Neural cell (in vitro differentiated cells): ENCODE results near the gene SBSN.

Experiments
- EP300 ChIP-seq: fragments of 450-650 bp; conservative IDR thresholded peaks from 2 replicates; pipeline ENCODE4 v1.6.1; 2014; ENCODE audit warnings: antibody characterized with exemption, mild to moderate bottlenecking, moderate library complexity; ENCODE audit not compliant: poor library complexity, severe bottlenecking
- TAF1 ChIP-seq: IDR thresholded peaks from 2 replicates; pipeline ENCODE4 v1.6.1; 2012; ENCODE audit warnings: low read depth
- TF ChIP-seq, protein P1 (sequence below): fragments of 450-650 bp; IDR thresholded peaks from 2 replicates; pipeline ENCODE4 v1.5.1; 2014; ENCODE audit warnings: antibody characterized with exemption, mild to moderate bottlenecking, moderate library complexity; ENCODE audit not compliant: poor library complexity, severe bottlenecking
- TF ChIP-seq, protein P2 (sequence below): IDR thresholded peaks from 2 replicates; pipeline ENCODE4 v1.6.1; 2012; ENCODE audit warnings: borderline replicate concordance

DNA sequence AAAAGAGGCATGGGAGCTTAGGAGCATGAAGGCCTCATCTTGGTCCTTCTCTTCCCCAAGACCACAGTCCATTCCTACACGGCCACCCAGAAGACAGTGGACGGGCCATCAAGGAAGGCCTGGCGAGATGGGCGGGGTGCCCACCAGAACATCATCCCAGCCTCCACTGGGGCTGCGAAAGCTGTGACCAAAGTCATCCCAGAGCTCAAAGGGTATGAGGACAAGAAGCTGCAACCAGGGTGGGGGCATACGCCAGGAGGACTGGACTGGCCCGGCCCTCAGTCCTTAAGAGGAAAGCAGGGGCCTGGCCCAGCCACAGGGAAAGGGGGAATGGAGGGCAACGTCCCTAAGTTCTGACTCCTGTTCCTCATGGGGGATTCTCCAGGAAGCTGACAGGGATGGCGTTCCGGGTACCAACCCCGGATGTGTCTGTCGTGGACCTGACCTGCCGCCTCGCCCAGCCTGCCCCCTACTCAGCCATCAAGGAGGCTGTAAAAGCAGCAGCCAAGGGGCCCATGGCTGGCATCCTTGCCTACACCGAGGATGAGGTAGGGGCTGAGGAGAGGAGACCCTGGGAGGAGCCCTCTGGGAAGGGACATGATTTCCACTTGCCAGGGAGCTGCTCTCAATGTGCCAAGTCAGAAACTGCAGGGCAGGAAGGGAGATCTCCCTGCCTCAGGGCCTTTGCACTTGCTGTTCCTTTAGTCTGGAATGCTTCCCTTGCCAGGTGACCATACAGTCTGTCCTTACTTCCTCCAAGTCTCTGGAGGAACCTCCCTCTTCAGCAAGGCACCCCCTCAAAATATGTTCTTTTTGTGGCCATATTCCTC is 15.4 kb upstream of the SBSN start:
- TF ChIP-seq, protein P1, sequence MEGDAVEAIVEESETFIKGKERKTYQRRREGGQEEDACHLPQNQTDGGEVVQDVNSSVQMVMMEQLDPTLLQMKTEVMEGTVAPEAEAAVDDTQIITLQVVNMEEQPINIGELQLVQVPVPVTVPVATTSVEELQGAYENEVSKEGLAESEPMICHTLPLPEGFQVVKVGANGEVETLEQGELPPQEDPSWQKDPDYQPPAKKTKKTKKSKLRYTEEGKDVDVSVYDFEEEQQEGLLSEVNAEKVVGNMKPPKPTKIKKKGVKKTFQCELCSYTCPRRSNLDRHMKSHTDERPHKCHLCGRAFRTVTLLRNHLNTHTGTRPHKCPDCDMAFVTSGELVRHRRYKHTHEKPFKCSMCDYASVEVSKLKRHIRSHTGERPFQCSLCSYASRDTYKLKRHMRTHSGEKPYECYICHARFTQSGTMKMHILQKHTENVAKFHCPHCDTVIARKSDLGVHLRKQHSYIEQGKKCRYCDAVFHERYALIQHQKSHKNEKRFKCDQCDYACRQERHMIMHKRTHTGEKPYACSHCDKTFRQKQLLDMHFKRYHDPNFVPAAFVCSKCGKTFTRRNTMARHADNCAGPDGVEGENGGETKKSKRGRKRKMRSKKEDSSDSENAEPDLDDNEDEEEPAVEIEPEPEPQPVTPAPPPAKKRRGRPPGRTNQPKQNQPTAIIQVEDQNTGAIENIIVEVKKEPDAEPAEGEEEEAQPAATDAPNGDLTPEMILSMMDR = no peak
- TF ChIP-seq TAF1 = no peak
- no peak for TF ChIP-seq EP300
- TF ChIP-seq, protein P2, sequence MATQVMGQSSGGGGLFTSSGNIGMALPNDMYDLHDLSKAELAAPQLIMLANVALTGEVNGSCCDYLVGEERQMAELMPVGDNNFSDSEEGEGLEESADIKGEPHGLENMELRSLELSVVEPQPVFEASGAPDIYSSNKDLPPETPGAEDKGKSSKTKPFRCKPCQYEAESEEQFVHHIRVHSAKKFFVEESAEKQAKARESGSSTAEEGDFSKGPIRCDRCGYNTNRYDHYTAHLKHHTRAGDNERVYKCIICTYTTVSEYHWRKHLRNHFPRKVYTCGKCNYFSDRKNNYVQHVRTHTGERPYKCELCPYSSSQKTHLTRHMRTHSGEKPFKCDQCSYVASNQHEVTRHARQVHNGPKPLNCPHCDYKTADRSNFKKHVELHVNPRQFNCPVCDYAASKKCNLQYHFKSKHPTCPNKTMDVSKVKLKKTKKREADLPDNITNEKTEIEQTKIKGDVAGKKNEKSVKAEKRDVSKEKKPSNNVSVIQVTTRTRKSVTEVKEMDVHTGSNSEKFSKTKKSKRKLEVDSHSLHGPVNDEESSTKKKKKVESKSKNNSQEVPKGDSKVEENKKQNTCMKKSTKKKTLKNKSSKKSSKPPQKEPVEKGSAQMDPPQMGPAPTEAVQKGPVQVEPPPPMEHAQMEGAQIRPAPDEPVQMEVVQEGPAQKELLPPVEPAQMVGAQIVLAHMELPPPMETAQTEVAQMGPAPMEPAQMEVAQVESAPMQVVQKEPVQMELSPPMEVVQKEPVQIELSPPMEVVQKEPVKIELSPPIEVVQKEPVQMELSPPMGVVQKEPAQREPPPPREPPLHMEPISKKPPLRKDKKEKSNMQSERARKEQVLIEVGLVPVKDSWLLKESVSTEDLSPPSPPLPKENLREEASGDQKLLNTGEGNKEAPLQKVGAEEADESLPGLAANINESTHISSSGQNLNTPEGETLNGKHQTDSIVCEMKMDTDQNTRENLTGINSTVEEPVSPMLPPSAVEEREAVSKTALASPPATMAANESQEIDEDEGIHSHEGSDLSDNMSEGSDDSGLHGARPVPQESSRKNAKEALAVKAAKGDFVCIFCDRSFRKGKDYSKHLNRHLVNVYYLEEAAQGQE = no peak
